Myocyte (in vitro differentiated cells): ENCODE results near the gene IMMP2L. TPM values are rescaled to one million over a fixed set of nuclear protein-coding genes. Genes with fewer than 3 reads are reported as not detected.

ENCODE experiments used
- DNase-seq: peaks from one replicate; pipeline ENCODE4 v3.0.0-alpha.2; 2012; ENCODE audit warnings: low read depth
- total RNA-seq: library from RNA; depleted of rRNA; stranded (reverse); fragments of >200 nt; gene quantifications from 2 replicates; pipeline ENCODE4 v1.2.3, GENCODE V29; 2014

Gene IMMP2L
- total RNA-seq, 1 donor from 2014 or later = 12.8 TPM

- DNase-seq = no peak
Observed at GRCh38 chr7:110888641-110889040, 673.7 kb downstream of the IMMP2L start.

GRCh38 chr7:110885474-110885873 is 676.8 kb downstream of the IMMP2L start:
- no peak for DNase-seq

- DNase-seq = no peak
Observed at GRCh38 chr7:110881721-110882120, 680.6 kb downstream of the IMMP2L start.

GRCh38 chr7:110880971-110881370 is 681.3 kb downstream of the IMMP2L start:
- no peak for DNase-seq

GRCh38 chr7:110877016-110877415 is 685.3 kb downstream of the IMMP2L start:
- DNase-seq = no peak

- DNase-seq = no peak
Observed at GRCh38 chr7:110875346-110875745, 686.9 kb downstream of the IMMP2L start.

- DNase-seq = no peak
Observed at GRCh38 chr7:110871856-110872255, 690.4 kb downstream of the IMMP2L start.

GRCh38 chr7:110870926-110871325 is 691.4 kb downstream of the IMMP2L start:
- no peak for DNase-seq

GRCh38 chr7:110868458-110868857 is 693.8 kb downstream of the IMMP2L start:
- DNase-seq = no peak

GRCh38 chr7:110867771-110868170 is 694.5 kb downstream of the IMMP2L start:
- DNase-seq = no peak

GRCh38 chr7:110863258-110863657 is 699.0 kb downstream of the IMMP2L start:
- no peak for DNase-seq

- DNase-seq = no peak
Observed at GRCh38 chr7:110861163-110861562, 701.1 kb downstream of the IMMP2L start.

- DNase-seq = no peak
Observed at GRCh38 chr7:110857106-110857505, 705.2 kb downstream of the IMMP2L start.

GRCh38 chr7:110856704-110857103 is 705.6 kb downstream of the IMMP2L start:
- DNase-seq = no peak

GRCh38 chr7:110854651-110855050 is 707.6 kb downstream of the IMMP2L start:
- DNase-seq = no peak

- no peak for DNase-seq
Observed at GRCh38 chr7:110854166-110854565, 708.1 kb downstream of the IMMP2L start.

GRCh38 chr7:110853263-110853662 is 709.0 kb downstream of the IMMP2L start:
- no peak for DNase-seq

GRCh38 chr7:110852156-110852940 is 709.9 kb downstream of the IMMP2L start:
- no peak for DNase-seq

- no peak for DNase-seq
Observed at GRCh38 chr7:110850224-110850623, 712.1 kb downstream of the IMMP2L start.

- DNase-seq = no peak
Observed at GRCh38 chr7:110842796-110843195, 719.5 kb downstream of the IMMP2L start.

GRCh38 chr7:110841840-110842545 is 720.3 kb downstream of the IMMP2L start:
- peak; percentile 2 for DNase-seq

GRCh38 chr7:110839866-110840265 is 722.4 kb downstream of the IMMP2L start:
- peak; percentile 51 for DNase-seq

- no peak for DNase-seq
Observed at GRCh38 chr7:110835849-110836248, 726.4 kb downstream of the IMMP2L start.
